Measurements from ENCODE around the gene SEL1L2. TPM values are rescaled to one million over a fixed set of nuclear protein-coding genes. Genes with fewer than 3 reads are reported as not detected.

Gene SEL1L2
- total RNA-seq, 4 donors from 2014 or later: 1.4 TPM; not detected in 3

DNA sequence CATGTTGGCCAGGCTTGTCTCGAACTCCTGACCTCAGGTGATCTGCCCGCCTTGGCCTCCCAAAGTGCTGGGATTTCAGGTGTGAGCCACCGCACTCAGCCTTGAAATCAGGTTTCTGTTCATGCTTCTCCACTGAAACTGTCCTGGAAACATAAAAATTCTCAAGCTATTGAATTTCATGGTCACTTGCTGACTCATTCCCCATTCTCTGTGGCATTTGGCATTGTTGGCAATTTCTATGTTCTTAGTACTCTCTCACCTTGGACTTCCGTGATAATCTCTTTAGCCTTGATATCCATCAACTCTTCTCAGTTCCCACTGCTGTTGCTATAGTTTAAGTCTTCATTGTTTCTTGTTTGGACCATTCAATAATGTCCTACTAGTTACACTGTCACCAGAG, 6.2 kb downstream of the SEL1L2 start:
- ATAC-seq (ENCODE audit: low FRiP score) (no peak), DNase-seq (ENCODE audit: low spot score) (no peak)
- TF ChIP-seq, protein P1, sequence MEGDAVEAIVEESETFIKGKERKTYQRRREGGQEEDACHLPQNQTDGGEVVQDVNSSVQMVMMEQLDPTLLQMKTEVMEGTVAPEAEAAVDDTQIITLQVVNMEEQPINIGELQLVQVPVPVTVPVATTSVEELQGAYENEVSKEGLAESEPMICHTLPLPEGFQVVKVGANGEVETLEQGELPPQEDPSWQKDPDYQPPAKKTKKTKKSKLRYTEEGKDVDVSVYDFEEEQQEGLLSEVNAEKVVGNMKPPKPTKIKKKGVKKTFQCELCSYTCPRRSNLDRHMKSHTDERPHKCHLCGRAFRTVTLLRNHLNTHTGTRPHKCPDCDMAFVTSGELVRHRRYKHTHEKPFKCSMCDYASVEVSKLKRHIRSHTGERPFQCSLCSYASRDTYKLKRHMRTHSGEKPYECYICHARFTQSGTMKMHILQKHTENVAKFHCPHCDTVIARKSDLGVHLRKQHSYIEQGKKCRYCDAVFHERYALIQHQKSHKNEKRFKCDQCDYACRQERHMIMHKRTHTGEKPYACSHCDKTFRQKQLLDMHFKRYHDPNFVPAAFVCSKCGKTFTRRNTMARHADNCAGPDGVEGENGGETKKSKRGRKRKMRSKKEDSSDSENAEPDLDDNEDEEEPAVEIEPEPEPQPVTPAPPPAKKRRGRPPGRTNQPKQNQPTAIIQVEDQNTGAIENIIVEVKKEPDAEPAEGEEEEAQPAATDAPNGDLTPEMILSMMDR (IDR thresholded peaks at IDR 0.05): no peak

DNA sequence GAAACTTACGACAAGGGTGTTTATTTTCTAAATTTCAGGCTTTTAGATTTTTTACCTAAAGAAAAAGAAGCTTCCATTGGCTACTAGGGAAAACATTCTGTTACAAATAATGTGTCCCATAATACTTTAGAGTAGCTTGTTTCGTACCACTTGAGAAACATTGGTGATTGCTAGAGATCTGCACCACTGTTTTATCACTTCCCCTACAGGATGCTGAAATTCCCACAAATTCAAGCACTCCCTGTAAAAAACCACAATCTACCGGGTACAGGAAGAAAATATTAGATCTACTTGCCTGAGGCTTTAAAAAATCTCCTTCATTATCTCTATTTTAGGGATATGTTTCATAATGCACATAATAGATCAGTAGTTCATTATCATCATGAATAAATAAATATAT, 29.9 kb downstream of the SEL1L2 start:
- DNase-seq (ENCODE audit: low spot score): no peak

DNA sequence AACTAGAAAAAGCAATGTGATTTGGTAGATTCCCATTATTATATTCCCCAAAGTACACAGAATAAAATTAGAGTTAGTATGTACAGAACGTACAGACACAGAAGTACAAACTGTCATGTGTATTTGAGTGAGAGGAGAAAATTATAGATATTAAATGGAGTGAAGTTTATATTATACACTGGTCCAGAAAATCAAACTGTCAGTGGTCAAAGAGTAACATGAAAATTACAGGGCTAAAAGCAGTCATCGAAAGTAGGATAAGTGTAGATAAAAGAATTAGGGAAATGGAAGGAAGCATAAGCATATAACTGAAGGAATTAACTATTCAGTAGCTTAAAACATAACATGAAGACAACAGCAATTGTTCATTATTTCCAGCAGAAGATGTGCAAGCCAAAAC, 30.3 kb downstream of the SEL1L2 start:
- ATAC-seq (ENCODE audit: low FRiP score) (no peak), DNase-seq (ENCODE audit: low spot score) (no peak)
- TF ChIP-seq, protein P1 (IDR thresholded peaks at IDR 0.05): no peak

More for the DNA sequence above, 29.9 kb downstream of the SEL1L2 start:
- no peak for ATAC-seq (ENCODE audit: low FRiP score)
- TF ChIP-seq, protein P1 (IDR thresholded peaks at IDR 0.05): no peak

DNA sequence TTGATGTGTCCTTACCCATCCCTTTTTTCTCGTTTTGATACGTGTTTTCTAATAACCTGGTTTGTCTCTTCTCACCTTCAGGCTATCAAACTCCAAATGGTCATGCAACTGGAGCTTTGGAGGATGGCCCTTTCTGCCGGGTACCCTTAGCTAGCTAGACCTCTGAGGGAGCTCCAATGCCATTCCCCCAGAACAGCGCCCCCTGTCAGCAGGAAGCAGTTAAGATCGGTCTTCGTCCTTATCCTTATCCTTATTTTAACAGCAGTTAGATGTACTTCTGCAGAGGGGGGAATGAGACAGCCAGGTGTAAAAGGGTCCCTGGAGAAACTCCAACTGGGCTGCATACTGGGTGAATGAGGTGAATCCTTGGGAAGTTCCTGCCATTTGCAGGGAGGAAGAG, 37.2 kb downstream of the SEL1L2 start:
- ATAC-seq (ENCODE audit: low FRiP score): no peak
- DNase-seq (ENCODE audit: low spot score): no peak

DNA sequence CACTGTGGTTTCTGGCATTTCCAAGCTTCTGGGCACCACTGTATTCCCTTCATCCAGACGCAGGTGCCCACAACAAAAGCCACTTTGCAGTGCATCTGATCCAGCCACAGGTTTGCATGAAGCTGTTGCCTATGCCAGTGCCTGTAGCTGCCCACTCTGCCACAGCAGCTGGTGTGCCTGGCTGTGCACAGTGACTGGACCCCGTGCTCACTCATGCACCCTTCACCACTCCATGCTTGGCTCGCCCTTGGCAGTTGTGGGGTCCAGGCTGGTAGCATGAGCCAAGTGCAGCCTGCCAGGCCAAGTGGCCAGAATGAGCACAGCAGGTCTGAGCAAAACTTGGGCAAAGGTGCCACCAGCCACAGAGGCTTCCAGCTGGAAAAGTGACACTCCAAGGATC, 42.7 kb downstream of the SEL1L2 start:
- DNase-seq (ENCODE audit: low spot score): no peak
- no peak for ATAC-seq (ENCODE audit: low FRiP score)

More for the DNA sequence above, 37.2 kb downstream of the SEL1L2 start:
- TF ChIP-seq, protein P1 (IDR thresholded peaks at IDR 0.05): no peak

DNA sequence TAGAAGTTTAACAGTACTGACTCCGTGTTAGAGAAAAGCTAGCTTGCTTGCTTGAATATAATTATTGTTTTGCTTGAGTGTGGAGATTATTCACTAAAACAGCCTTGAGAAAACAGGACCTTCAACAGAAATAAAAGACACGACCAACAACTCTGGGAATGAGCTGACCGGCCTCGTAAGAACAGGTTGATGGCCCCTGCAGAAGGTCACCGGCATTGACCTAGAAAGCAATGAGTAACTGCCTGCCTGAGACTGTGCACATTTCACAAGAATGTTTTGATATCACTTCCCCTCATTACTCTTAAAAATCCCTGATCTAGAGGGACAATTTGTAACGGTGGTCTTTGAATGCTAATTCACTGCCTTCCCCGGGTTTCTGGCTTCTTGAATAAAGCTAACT, 49.4 kb downstream of the SEL1L2 start:
- ATAC-seq (ENCODE audit: low FRiP score) (no peak), DNase-seq (ENCODE audit: low spot score) (no peak)
- TF ChIP-seq, protein P1 (IDR thresholded peaks at IDR 0.05): no peak

More for the DNA sequence above, 42.7 kb downstream of the SEL1L2 start:
- TF ChIP-seq, protein P1 (IDR thresholded peaks at IDR 0.05): no peak

DNA sequence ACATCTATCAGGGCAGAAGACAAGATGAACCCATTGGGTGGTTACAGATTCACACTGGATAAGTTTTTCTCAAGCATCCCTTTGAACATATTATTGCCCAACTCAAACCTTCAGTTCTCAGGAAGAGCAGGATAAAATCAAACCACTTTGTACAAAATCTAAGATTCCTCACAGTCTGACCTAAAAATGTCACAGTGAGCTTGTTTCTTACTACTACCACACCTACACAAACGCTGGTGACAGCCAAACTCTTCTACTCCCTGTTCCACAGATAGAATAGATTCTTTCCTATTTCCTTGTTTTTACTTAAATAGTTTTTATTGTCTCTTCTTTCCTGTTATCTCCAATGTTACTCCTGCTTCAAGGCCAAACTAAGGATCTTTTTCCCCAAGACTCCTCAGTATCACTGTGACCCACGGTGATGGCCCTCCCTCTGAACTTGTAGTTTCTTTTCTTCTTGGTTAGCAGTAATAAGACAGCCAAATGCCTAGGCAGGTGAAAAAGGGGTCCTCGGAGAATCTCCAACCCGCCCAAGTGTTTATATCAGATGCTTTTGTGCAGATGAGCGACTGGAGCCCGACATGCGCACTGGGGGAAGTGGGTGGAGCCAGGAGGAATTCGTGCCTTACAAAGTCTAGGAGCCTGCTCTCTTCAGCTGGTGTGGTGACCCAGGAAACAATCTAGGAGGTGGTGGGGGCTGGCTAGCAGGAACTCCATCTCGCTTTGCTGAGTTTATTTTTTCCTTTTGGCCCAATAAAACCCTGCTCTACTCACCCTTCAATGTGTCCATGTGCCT, 53.4 kb downstream of the SEL1L2 start:
- no peak for ATAC-seq (ENCODE audit: low FRiP score)
- DNase-seq (ENCODE audit: low spot score): no peak
- TF ChIP-seq, protein P1 (IDR thresholded peaks at IDR 0.05): no peak

All from omental fat pad (tissue), 4 donors.